ENCODE data around the gene GRK5. TPM values are rescaled to one million over a fixed set of nuclear protein-coding genes. Genes with fewer than 3 reads are reported as not detected.
"Not testable (repeated sequence)": the region's sequence is repeated elsewhere in the genome, so short reads cannot be mapped to it uniquely, and the experiment has no call there.

GRK5 gene
- total RNA-seq, 1 experiment from 2014 or later, result 1.2 TPM

GRCh38 chr10:119431773-119432135 is 224.4 kb downstream of the GRK5 start:
- no peak for DNase-seq
- H3K27me3 ChIP-seq (ENCODE audit: control insufficient read depth, insufficient read depth, low read length), result no peaks in the 10 kb centered on the region
- H3K4me3 ChIP-seq (ENCODE audit: insufficient read depth, low read depth, low read length), result no peak overlapping the region
- H3K36me3 ChIP-seq (replicated peaks; ENCODE audit: control insufficient read depth, insufficient read depth, low read length), result no peaks in the 10 kb centered on the region

- H3K4me3 ChIP-seq (ENCODE audit: insufficient read depth, low read depth, low read length); DNase-seq; H3K36me3 ChIP-seq (replicated peaks; ENCODE audit: control insufficient read depth, insufficient read depth, low read length); H3K27me3 ChIP-seq (ENCODE audit: control insufficient read depth, insufficient read depth, low read length): not testable (repeated sequence)
Measured at GRCh38 chr10:119434942-119435341, 227.6 kb downstream of the GRK5 start.

GRCh38 chr10:119438717-119439116 is 231.3 kb downstream of the GRK5 start:
- no peak for DNase-seq
- no peaks in the 10 kb centered on the region for H3K36me3 ChIP-seq (replicated peaks; ENCODE audit: control insufficient read depth, insufficient read depth, low read length)
- no peak overlapping the region for H3K4me3 ChIP-seq (ENCODE audit: insufficient read depth, low read depth, low read length)
- H3K27me3 ChIP-seq (ENCODE audit: control insufficient read depth, insufficient read depth, low read length), result no peaks in the 10 kb centered on the region

GRCh38 chr10:119439922-119440321 is 232.6 kb downstream of the GRK5 start:
- DNase-seq, result no peak
- H3K4me3 ChIP-seq (ENCODE audit: insufficient read depth, low read depth, low read length), result no peak overlapping the region
- no peaks in the 10 kb centered on the region for H3K27me3 ChIP-seq (ENCODE audit: control insufficient read depth, insufficient read depth, low read length)
- H3K36me3 ChIP-seq (replicated peaks; ENCODE audit: control insufficient read depth, insufficient read depth, low read length), result no peaks in the 10 kb centered on the region

- Histone ChIP-seq H3K4me3 (ENCODE audit: insufficient read depth, low read depth, low read length) (no peak overlapping the region), H3K27me3 (ENCODE audit: control insufficient read depth, insufficient read depth, low read length) (no peaks in the 10 kb centered on the region), H3K36me3 (replicated peaks; ENCODE audit: control insufficient read depth, insufficient read depth, low read length) (no peaks in the 10 kb centered on the region)
- DNase-seq, result no peak
Measured at GRCh38 chr10:119441151-119441821, 233.9 kb downstream of the GRK5 start.

GRCh38 chr10:119441921-119442757 is 234.8 kb downstream of the GRK5 start:
- H3K36me3 ChIP-seq (replicated peaks; ENCODE audit: control insufficient read depth, insufficient read depth, low read length), result no peaks in the 10 kb centered on the region
- no peak for DNase-seq
- no peaks in the 10 kb centered on the region for H3K27me3 ChIP-seq (ENCODE audit: control insufficient read depth, insufficient read depth, low read length)

GRCh38 chr10:119442758-119443060 is 235.3 kb downstream of the GRK5 start:
- DNase-seq, result no peak
- H3K4me3 ChIP-seq (ENCODE audit: insufficient read depth, low read depth, low read length), result no peak overlapping the region
- no peaks in the 10 kb centered on the region for H3K36me3 ChIP-seq (replicated peaks; ENCODE audit: control insufficient read depth, insufficient read depth, low read length)
- H3K27me3 ChIP-seq (ENCODE audit: control insufficient read depth, insufficient read depth, low read length), result no peaks in the 10 kb centered on the region

More at GRCh38 chr10:119441921-119442757, 234.8 kb downstream of the GRK5 start:
- H3K4me3 ChIP-seq (ENCODE audit: insufficient read depth, low read depth, low read length), result no peak overlapping the region

- Histone ChIP-seq H3K4me3 (ENCODE audit: insufficient read depth, low read depth, low read length) (no peak overlapping the region), H3K27me3 (ENCODE audit: control insufficient read depth, insufficient read depth, low read length) (no peaks in the 10 kb centered on the region), H3K36me3 (replicated peaks; ENCODE audit: control insufficient read depth, insufficient read depth, low read length) (no peaks in the 10 kb centered on the region)
- no peak for DNase-seq
Measured at GRCh38 chr10:119443441-119443840, 236.1 kb downstream of the GRK5 start.

- Histone ChIP-seq H3K4me3 (ENCODE audit: insufficient read depth, low read depth, low read length) (no peak overlapping the region), H3K36me3 (replicated peaks; ENCODE audit: control insufficient read depth, insufficient read depth, low read length) (no peaks in the 10 kb centered on the region), H3K27me3 (ENCODE audit: control insufficient read depth, insufficient read depth, low read length) (no peaks in the 10 kb centered on the region)
- no peak for DNase-seq
Measured at GRCh38 chr10:119443970-119444660, 236.7 kb downstream of the GRK5 start.

- DNase-seq, result no peak
Measured at GRCh38 chr10:119444866-119445265, 237.5 kb downstream of the GRK5 start.

GRCh38 chr10:119445311-119445934 is 238.1 kb downstream of the GRK5 start:
- peak; percentile 95 for DNase-seq
- Histone ChIP-seq H3K4me3 (ENCODE audit: insufficient read depth, low read depth, low read length) (no peak overlapping the region), H3K36me3 (replicated peaks; ENCODE audit: control insufficient read depth, insufficient read depth, low read length) (no peaks in the 10 kb centered on the region), H3K27me3 (ENCODE audit: control insufficient read depth, insufficient read depth, low read length) (no peaks in the 10 kb centered on the region)

More at GRCh38 chr10:119444866-119445265, 237.5 kb downstream of the GRK5 start:
- Histone ChIP-seq H3K36me3 (replicated peaks; ENCODE audit: control insufficient read depth, insufficient read depth, low read length) (no peaks in the 10 kb centered on the region), H3K4me3 (ENCODE audit: insufficient read depth, low read depth, low read length) (no peak overlapping the region), H3K27me3 (ENCODE audit: control insufficient read depth, insufficient read depth, low read length) (no peaks in the 10 kb centered on the region)

GRCh38 chr10:119445935-119446317 is 238.6 kb downstream of the GRK5 start:
- no peak overlapping the region for H3K4me3 ChIP-seq (ENCODE audit: insufficient read depth, low read depth, low read length)
- H3K27me3 ChIP-seq (ENCODE audit: control insufficient read depth, insufficient read depth, low read length), result no peaks in the 10 kb centered on the region
- no peaks in the 10 kb centered on the region for H3K36me3 ChIP-seq (replicated peaks; ENCODE audit: control insufficient read depth, insufficient read depth, low read length)
- no peak for DNase-seq

GRCh38 chr10:119446441-119447277 is 239.3 kb downstream of the GRK5 start:
- DNase-seq, result no peak
- H3K4me3 ChIP-seq (ENCODE audit: insufficient read depth, low read depth, low read length), result no peak overlapping the region
- H3K27me3 ChIP-seq (ENCODE audit: control insufficient read depth, insufficient read depth, low read length), result no peaks in the 10 kb centered on the region
- H3K36me3 ChIP-seq (replicated peaks; ENCODE audit: control insufficient read depth, insufficient read depth, low read length), result no peaks in the 10 kb centered on the region

GRCh38 chr10:119447421-119447820 is 240.1 kb downstream of the GRK5 start:
- Histone ChIP-seq H3K4me3 (ENCODE audit: insufficient read depth, low read depth, low read length) (no peak overlapping the region), H3K27me3 (ENCODE audit: control insufficient read depth, insufficient read depth, low read length) (no peaks in the 10 kb centered on the region), H3K36me3 (replicated peaks; ENCODE audit: control insufficient read depth, insufficient read depth, low read length) (no peaks in the 10 kb centered on the region)
- DNase-seq, result no peak

All from H7 (cell line).